GM12801 (cell line): ENCODE data around the gene GDPGP1.

Experiments
- TF ChIP-seq, protein P1 (sequence below): IDR thresholded peaks from one replicate; pipeline ENCODE4 v1.5.1; 2011; ENCODE audit warnings: control low read depth; ENCODE audit not compliant: insufficient read length; ENCODE audit errors: extremely low read depth

The GDPGP1 gene

DNA sequence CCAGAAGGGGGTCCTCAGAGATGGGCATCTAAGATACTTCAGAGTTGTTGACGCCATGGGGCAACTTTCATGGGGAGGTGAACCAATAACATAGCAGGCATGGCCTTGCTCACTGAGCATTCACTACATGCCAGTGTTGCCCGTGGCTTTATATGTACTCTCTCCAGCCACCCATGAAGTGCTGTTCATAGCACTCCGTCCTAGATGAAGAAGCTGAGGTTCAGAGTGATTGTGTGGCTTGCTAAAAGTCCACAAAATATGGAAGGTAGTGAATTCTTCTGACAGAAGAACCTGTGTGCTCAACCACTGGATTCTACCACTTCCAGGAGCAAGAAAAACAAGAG lies 42.7 kb upstream of the GDPGP1 start:
- TF ChIP-seq, protein P1, sequence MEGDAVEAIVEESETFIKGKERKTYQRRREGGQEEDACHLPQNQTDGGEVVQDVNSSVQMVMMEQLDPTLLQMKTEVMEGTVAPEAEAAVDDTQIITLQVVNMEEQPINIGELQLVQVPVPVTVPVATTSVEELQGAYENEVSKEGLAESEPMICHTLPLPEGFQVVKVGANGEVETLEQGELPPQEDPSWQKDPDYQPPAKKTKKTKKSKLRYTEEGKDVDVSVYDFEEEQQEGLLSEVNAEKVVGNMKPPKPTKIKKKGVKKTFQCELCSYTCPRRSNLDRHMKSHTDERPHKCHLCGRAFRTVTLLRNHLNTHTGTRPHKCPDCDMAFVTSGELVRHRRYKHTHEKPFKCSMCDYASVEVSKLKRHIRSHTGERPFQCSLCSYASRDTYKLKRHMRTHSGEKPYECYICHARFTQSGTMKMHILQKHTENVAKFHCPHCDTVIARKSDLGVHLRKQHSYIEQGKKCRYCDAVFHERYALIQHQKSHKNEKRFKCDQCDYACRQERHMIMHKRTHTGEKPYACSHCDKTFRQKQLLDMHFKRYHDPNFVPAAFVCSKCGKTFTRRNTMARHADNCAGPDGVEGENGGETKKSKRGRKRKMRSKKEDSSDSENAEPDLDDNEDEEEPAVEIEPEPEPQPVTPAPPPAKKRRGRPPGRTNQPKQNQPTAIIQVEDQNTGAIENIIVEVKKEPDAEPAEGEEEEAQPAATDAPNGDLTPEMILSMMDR, result no peak

- TF ChIP-seq, protein P1, result no peak
Measured at GRCh38 chr15:90191794-90192509, 42.1 kb upstream of the GDPGP1 start.

DNA sequence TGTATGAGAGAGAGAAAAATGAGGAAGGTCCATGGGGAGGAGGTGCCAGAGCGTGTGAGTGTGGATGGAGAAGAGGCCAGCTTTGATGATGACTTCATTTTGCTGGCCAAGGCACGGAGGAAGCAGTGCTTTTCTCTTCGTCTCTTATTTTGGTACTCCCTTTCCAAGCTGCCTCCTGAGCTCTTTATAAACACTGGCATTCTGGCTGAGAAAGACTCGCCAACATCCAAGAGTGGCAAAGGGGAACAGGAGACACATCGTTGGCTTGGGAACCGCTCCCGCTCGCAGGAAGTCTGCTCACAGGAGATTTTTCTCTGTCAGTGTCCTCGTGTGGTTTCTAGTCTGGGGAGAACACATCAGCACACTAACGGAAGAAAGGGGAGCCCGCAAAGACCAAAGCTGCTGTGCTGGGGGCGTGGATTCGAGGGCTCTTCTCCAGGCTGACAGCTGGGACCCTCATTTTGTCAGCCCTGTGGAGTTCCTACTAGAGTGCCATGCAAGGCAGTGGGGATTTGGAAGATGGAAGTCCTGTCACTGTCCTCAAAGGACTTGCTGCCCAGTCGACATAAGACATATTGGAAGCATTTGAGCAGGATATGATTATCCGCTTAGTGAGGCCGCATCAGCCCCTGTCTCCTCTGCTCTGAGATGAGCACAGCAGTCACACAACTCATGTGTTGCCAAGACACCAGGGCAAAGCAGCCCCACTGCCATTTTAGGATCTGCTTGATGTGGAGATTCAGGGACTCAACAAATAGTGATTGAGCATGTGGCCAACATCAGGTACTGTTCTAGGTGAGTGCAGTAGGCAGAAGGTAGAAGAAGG lies 40.8 kb upstream of the GDPGP1 start:
- TF ChIP-seq, protein P1, result no peak

- TF ChIP-seq, protein P1, result no peak
Measured at GRCh38 chr15:90194655-90195054, 39.4 kb upstream of the GDPGP1 start.

DNA sequence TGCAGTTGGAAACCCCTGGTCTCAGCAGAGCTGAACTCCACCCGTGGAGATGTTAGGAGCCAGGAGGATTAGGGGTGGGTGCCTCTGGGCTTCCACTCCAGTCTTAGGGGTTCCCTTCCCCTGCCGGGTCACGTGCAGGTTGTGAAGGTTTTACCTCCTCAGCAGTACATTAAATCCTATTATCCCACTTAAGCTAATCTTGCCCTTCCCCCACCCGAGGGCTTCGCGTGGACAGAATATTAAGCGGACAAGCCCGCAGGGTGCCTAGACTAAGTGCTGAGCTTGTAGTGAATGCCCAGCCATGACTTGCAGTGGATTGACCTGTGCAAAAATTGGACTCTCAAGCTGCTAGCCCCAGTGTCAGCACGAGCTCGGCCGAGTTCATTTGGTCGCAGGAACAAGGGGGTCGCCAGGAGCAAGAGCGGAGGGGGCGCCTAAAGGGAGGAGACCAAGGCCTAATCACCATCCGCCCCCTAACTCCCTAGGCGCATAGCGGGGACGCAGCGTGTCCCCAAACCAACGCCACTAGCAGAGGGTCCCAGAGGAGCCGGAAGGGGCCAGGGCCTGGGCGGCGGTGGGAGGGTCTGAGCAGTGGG lies 33.4 kb upstream of the GDPGP1 start:
- TF ChIP-seq, protein P1, result no peak

- TF ChIP-seq, protein P1, result no peak
Measured at GRCh38 chr15:90201130-90201943, 32.7 kb upstream of the GDPGP1 start, which contains the start of gene SEMA4B. Gene SEMA4B, plus strand, starts transcription at chr15:90201330. Its CDS starts 249 bp downstream, at chr15:90201579.
